OCI-LY1 (cell line): ENCODE data around the gene ITIH1.

ENCODE experiments used
- H2AFZ ChIP-seq: fragments of 200-600 bp; sonication (generic), shearing (Covaris generic); 2 replicates; pipeline ENCODE4 v1.6.0; 2014; ENCODE audit warnings: antibody characterized with exemption, mild to moderate bottlenecking, low read length
- H3F3A ChIP-seq: fragments of 200-600 bp; sonication (generic), shearing (Covaris generic); 2 replicates; pipeline ENCODE4 v1.6.0; 2014; ENCODE audit warnings: mild to moderate bottlenecking, antibody characterized with exemption, low read length, moderate library complexity; ENCODE audit not compliant: insufficient read depth
- H3K27ac ChIP-seq: fragments of 200-600 bp; sonication (generic); 2 replicates; pipeline ENCODE4 v1.5.1; 2014; ENCODE audit warnings: low read length, mixed run types, mild to moderate bottlenecking, low read depth; ENCODE audit not compliant: poor library complexity, severe bottlenecking
- H3K27me3 ChIP-seq: fragments of 200-600 bp; sonication (generic); 2 replicates; pipeline ENCODE4 v1.6.0; 2014; ENCODE audit warnings: antibody characterized with exemption, mild to moderate bottlenecking, low read length, moderate library complexity; ENCODE audit not compliant: insufficient read depth
- H3K36me3 ChIP-seq: fragments of 200-600 bp; sonication (generic); 2 replicates; pipeline ENCODE4 v1.6.1; 2014; ENCODE audit warnings: mild to moderate bottlenecking, antibody characterized with exemption, low read length, moderate library complexity, mixed read lengths; ENCODE audit not compliant: insufficient read depth
- H3K4me1 ChIP-seq: fragments of 200-600 bp; sonication (generic); 2 replicates; pipeline ENCODE4 v1.5.1; 2014; ENCODE audit warnings: mild to moderate bottlenecking, low read length, moderate library complexity; ENCODE audit not compliant: insufficient read depth, severe bottlenecking
- H3K4me2 ChIP-seq: fragments of 200-600 bp; sonication (generic), shearing (Covaris generic); 2 replicates; pipeline ENCODE4 v1.6.1; 2014; ENCODE audit warnings: low read length
- H3K4me3 ChIP-seq: fragments of 200-600 bp; sonication (generic); 2 replicates; pipeline ENCODE4 v1.5.1; 2014; ENCODE audit warnings: low read length, low read depth, mild to moderate bottlenecking, mixed read lengths; ENCODE audit not compliant: poor library complexity, severe bottlenecking
- H3K79me2 ChIP-seq: fragments of 200-600 bp; shearing (Covaris generic); 2 replicates; pipeline ENCODE4 v1.6.1; 2016; ENCODE audit warnings: mixed run types, low read length, mixed read lengths; ENCODE audit not compliant: insufficient read depth
- H3K9ac ChIP-seq: fragments of 200-600 bp; sonication (generic), shearing (Covaris generic); 2 replicates; pipeline ENCODE4 v1.6.1; 2014; ENCODE audit warnings: mild to moderate bottlenecking, low read length, mixed read lengths
- H3K9me2 ChIP-seq: fragments of 200-600 bp; sonication (generic), shearing (Covaris generic); 2 replicates; pipeline ENCODE4 v1.6.1; 2014; ENCODE audit warnings: low read depth, mild to moderate bottlenecking, low read length, mixed read lengths
- H3K9me3 ChIP-seq: fragments of 200-600 bp; shearing (Covaris generic); 2 replicates; pipeline ENCODE4 v1.6.1; 2014; ENCODE audit warnings: low read length, mixed read lengths
- H4K20me1 ChIP-seq: fragments of 200-600 bp; sonication (generic), shearing (Covaris generic); 2 replicates; pipeline ENCODE4 v1.6.0; 2016; ENCODE audit warnings: mild to moderate bottlenecking, low read length; ENCODE audit not compliant: insufficient read depth
- EZH2 ChIP-seq: fragments of 200-600 bp; sonication (generic), shearing (Covaris generic); IDR thresholded peaks from 2 replicates; pipeline ENCODE4 v1.8.0; 2017; ENCODE audit warnings: borderline replicate concordance, mixed run types, mild to moderate bottlenecking, antibody characterized with exemption, low read length, moderate library complexity, mixed read lengths
- TF ChIP-seq, protein P1 (sequence below): fragments of 200-600 bp; sonication (generic), shearing (Covaris generic); IDR thresholded peaks from 2 replicates; pipeline ENCODE4 v1.5.1; 2017; ENCODE audit warnings: mild to moderate bottlenecking, antibody characterized with exemption, low read length, moderate library complexity, mixed read lengths

Gene ITIH1

DNA sequence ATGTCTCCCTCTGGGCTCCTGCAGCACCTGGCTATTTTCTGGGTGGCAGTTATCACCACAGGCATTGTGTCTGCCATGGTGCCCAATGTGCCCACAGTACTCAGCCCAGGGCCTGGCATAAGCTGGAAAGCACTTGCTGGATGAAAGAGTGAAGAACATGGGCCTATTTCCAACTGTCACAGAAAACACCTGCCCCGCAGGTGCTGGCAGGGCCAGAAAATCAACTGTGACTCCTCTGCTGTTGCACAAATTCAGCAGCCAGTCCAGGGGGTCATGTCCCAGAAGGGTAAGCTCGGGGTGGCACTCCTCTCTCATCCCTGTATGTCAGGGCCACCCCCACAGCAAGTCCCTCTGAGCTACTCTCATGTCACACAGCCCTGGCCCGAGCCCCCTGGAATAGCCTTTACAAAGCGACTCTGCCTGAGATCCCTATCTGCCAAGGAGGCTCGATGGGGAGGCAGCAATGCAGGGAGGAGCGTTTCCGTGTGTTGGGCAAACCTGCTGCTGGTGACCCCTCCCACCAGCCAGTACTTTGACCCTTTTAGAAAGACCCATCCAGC lies 34.1 kb downstream of the ITIH1 start:
- H3K9me2 ChIP-seq = no peaks in the 10 kb centered on the region
- no peak overlapping the region for H3K4me2 ChIP-seq
- no peaks in the 10 kb centered on the region for H3F3A ChIP-seq
- no peaks in the 10 kb centered on the region for H3K36me3 ChIP-seq
- no peak overlapping the region for H3K27ac ChIP-seq
- no peaks in the 10 kb centered on the region for H3K4me1 ChIP-seq
- H4K20me1 ChIP-seq = no peaks in the 10 kb centered on the region
- no peaks in the 10 kb centered on the region for H3K79me2 ChIP-seq
- H3K9ac ChIP-seq = no peak overlapping the region
- H3K27me3 ChIP-seq = no peaks in the 10 kb centered on the region
- H3K4me3 ChIP-seq = no peak overlapping the region
- TF ChIP-seq EZH2 = no peak
- TF ChIP-seq, protein P1, sequence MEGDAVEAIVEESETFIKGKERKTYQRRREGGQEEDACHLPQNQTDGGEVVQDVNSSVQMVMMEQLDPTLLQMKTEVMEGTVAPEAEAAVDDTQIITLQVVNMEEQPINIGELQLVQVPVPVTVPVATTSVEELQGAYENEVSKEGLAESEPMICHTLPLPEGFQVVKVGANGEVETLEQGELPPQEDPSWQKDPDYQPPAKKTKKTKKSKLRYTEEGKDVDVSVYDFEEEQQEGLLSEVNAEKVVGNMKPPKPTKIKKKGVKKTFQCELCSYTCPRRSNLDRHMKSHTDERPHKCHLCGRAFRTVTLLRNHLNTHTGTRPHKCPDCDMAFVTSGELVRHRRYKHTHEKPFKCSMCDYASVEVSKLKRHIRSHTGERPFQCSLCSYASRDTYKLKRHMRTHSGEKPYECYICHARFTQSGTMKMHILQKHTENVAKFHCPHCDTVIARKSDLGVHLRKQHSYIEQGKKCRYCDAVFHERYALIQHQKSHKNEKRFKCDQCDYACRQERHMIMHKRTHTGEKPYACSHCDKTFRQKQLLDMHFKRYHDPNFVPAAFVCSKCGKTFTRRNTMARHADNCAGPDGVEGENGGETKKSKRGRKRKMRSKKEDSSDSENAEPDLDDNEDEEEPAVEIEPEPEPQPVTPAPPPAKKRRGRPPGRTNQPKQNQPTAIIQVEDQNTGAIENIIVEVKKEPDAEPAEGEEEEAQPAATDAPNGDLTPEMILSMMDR = no peak
- H3K9me3 ChIP-seq = no peaks in the 10 kb centered on the region
- H2AFZ ChIP-seq = no peak overlapping the region

DNA sequence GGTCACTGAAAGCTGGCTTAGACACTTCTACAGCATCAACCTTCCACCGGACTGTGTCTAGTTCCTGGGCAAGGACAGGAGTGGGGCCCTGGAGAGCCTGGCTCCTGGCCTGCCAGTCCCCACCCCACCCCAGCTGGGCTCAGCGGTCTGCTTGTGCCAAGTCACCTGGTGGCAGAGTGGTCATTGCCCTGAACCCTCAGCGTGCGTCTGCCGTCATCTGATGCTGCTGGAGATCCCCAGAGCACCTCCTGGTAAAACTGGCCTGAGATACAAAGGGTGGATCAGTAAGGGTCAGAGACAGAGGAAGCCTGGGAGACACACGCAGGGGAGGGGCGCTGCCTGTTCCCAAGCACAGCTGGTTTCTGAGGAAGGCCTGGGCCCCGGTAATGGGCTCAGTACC lies 36.4 kb downstream of the ITIH1 start:
- Histone ChIP-seq H3K79me2 (no peaks in the 10 kb centered on the region), H3K4me1 (no peaks in the 10 kb centered on the region), H3K4me3 (no peak overlapping the region), H3K36me3 (no peaks in the 10 kb centered on the region), H3K9me2 (no peaks in the 10 kb centered on the region), H3F3A (no peaks in the 10 kb centered on the region), H3K9ac (no peak overlapping the region), H3K27ac (no peak overlapping the region), H3K9me3 (no peaks in the 10 kb centered on the region), H3K27me3 (no peaks in the 10 kb centered on the region), H4K20me1 (no peaks in the 10 kb centered on the region), H3K4me2 (no peak overlapping the region), H2AFZ (no peak overlapping the region)
- TF ChIP-seq, protein P1 = no peak
- no peak for TF ChIP-seq EZH2

DNA sequence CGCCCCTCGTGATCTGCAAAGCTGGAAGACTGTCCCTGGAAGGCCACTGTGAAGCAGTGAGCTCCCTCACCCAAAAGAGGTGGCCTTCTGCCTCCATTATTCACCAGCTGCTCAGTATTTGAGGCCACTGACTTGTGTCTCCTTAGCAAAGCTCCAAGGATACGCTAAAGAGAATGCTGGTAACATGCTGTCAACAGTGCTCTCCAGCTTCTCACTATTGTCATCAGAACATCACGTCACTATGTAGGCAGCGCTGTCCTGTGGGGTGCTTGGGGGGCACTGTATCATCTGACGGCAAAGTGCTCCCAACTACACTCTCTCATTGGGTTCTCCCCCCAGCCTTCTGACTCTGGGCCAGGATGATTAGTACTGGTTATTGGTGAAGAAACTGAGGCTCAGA lies 38.8 kb downstream of the ITIH1 start:
- H3K9me2 ChIP-seq = no peaks in the 10 kb centered on the region
- H3F3A ChIP-seq = no peaks in the 10 kb centered on the region
- no peaks in the 10 kb centered on the region for H4K20me1 ChIP-seq
- H3K4me3 ChIP-seq = no peak overlapping the region
- TF ChIP-seq EZH2 = no peak
- no peaks in the 10 kb centered on the region for H3K4me1 ChIP-seq
- H3K9me3 ChIP-seq = no peaks in the 10 kb centered on the region
- no peak overlapping the region for H3K27ac ChIP-seq
- no peak overlapping the region for H3K9ac ChIP-seq
- H2AFZ ChIP-seq = no peak overlapping the region
- H3K36me3 ChIP-seq = no peaks in the 10 kb centered on the region
- no peaks in the 10 kb centered on the region for H3K27me3 ChIP-seq
- H3K79me2 ChIP-seq = no peaks in the 10 kb centered on the region
- no peak overlapping the region for H3K4me2 ChIP-seq

DNA sequence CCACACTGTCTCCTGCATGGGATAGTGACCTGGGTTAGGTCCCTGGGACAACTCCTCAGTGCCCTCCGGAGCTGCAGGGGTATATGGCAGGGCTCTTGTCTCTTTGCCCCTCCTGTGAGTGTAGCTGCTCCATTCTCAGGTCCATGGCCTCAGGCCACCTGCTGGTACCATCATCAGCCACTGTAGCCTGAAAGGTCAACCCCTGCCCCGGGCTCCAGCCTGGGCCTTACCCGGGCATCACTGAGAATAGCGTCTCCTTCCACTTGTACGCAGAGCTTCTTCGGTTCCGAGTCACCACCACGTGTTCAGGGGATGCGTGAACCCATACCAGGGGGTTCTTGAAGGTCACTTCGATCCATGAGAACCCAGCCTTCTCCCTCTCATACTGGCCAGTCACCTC lies 39.3 kb downstream of the ITIH1 start:
- H2AFZ ChIP-seq = no peak overlapping the region
- H3K27ac ChIP-seq = no peak overlapping the region
- H3K4me3 ChIP-seq = no peak overlapping the region
- no peak for TF ChIP-seq EZH2
- TF ChIP-seq, protein P1 = no peak
- H3K4me1 ChIP-seq = no peaks in the 10 kb centered on the region
- no peaks in the 10 kb centered on the region for H3F3A ChIP-seq
- no peaks in the 10 kb centered on the region for H3K9me3 ChIP-seq
- H3K9ac ChIP-seq = no peak overlapping the region
- no peaks in the 10 kb centered on the region for H3K9me2 ChIP-seq
- no peaks in the 10 kb centered on the region for H3K79me2 ChIP-seq
- H3K4me2 ChIP-seq = no peak overlapping the region
- no peaks in the 10 kb centered on the region for H4K20me1 ChIP-seq
- no peaks in the 10 kb centered on the region for H3K36me3 ChIP-seq
- H3K27me3 ChIP-seq = no peaks in the 10 kb centered on the region
